ENCODE measurements around the gene MERTK. TPM values are rescaled to one million over a fixed set of nuclear protein-coding genes. Genes with fewer than 3 reads are reported as not detected.

Gene MERTK
- total and polyA plus RNA-seq, 9 donors = 8.3 to 21.9 (median 13.7) TPM

GRCh38 chr2:112023707-112024106 is 125.3 kb downstream of the MERTK start:
- 86 to 94% (median 94%) methylated on average over 5 of the region's 5 CpGs for WGBS, 3 donors
- Histone ChIP-seq H3K27me3 (no peaks in the 10 kb centered on the region), H3K9me3 (no peaks in the 10 kb centered on the region), H3K4me3 (no peak overlapping the region), H3K4me1 (ENCODE audit: insufficient read depth) (no peaks in the 10 kb centered on the region), H3K36me3 (no peaks in the 10 kb centered on the region), H3K27ac (no peak overlapping the region)
- intact Hi-C loops (cut with DNase I) = no loop called here
- TF ChIP-seq POLR2A (IDR thresholded peaks at IDR 0.05) (no peak), CTCF (IDR thresholded peaks at IDR 0.05) (no peak), EP300 (IDR thresholded peaks at IDR 0.05) (no peak)
- DNase-seq = no peak

GRCh38 chr2:112024231-112024630 is 125.8 kb downstream of the MERTK start:
- Histone ChIP-seq H3K27me3 (no peaks in the 10 kb centered on the region), H3K36me3 (no peaks in the 10 kb centered on the region), H3K4me3 (no peak overlapping the region), H3K27ac (no peak overlapping the region), H3K4me1 (ENCODE audit: insufficient read depth) (no peaks in the 10 kb centered on the region), H3K9me3 (no peaks in the 10 kb centered on the region)
- intact Hi-C loops (cut with DNase I) = no loop called here
- 72 to 82% (median 82%) methylated on average over 9 of the region's 9 CpGs for WGBS, 3 donors
- DNase-seq = no peak
- no peak for TF ChIP-seq POLR2A (IDR thresholded peaks at IDR 0.05)
- TF ChIP-seq EP300 (IDR thresholded peaks at IDR 0.05) = no peak
- no peak for TF ChIP-seq CTCF (IDR thresholded peaks at IDR 0.05)

GRCh38 chr2:112024896-112025491 is 126.6 kb downstream of the MERTK start:
- TF ChIP-seq EP300 (IDR thresholded peaks at IDR 0.05) (no peak), POLR2A (IDR thresholded peaks at IDR 0.05) (no peak), CTCF (IDR thresholded peaks at IDR 0.05) (no peak)
- no peak for DNase-seq
- Histone ChIP-seq H3K4me3 (no peak overlapping the region), H3K36me3 (no peaks in the 10 kb centered on the region), H3K9me3 (no peaks in the 10 kb centered on the region), H3K27ac (no peak overlapping the region), H3K27me3 (no peaks in the 10 kb centered on the region), H3K4me1 (ENCODE audit: insufficient read depth) (no peaks in the 10 kb centered on the region)
- 91 to 95% (median 94%) methylated on average over 12 of the region's 12 CpGs for WGBS, 3 donors
- intact Hi-C loops (cut with DNase I) = no loop called here

DNA sequence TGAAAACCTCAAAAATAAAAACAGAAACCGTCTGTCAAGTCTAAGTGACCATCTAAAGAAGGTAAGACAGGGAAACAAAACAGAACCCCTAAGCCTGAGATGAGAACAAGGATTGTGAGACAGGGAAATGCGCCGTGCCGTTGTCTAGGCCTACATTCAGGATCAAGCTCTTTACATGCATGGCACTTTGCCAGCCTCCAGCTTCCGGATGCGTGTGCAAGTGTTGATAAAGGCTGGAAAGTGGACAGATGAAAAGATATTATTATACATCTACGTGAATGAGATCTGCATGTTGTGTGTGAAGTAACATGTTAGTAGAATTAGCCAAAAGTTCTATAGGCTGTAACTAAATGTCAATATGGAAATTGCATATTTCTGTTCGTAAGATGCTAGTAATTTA is 128.1 kb downstream of the MERTK start:
- DNase-seq = no peak
- H3K27ac ChIP-seq = no peak overlapping the region
- H3K4me1 ChIP-seq (ENCODE audit: insufficient read depth) = no peaks in the 10 kb centered on the region
- H3K27me3 ChIP-seq = no peaks in the 10 kb centered on the region
- no peaks in the 10 kb centered on the region for H3K9me3 ChIP-seq
- no peak for TF ChIP-seq CTCF (IDR thresholded peaks at IDR 0.05)
- no peak for TF ChIP-seq POLR2A (IDR thresholded peaks at IDR 0.05)
- no peak for TF ChIP-seq EP300 (IDR thresholded peaks at IDR 0.05)
- intact Hi-C loops (cut with DNase I) = no loop called here
- WGBS, 3 donors = 77 to 83% (median 78%) methylated on average over 8 of the region's 8 CpGs
- H3K36me3 ChIP-seq = no peaks in the 10 kb centered on the region
- no peak overlapping the region for H3K4me3 ChIP-seq

All from ovary (tissue), 9 donors.